GM21619 (cell line): ENCODE measurements around the gene RBM41.
A peak's percentile ranks its signal among the peaks of the same experiment; 100 is the strongest.
"Not testable (repeated sequence)": the region's sequence is repeated elsewhere in the genome, so short reads cannot be mapped to it uniquely, and the experiment has no call there.

ENCODE experiments used
- ATAC-seq: cut with Tn5 transposase; IDR thresholded peaks from one replicate; pipeline ENCODE4 v1.9.1; 2021; ENCODE audit not compliant: unreplicated experiment

The RBM41 gene

GRCh38 chrX:107118322-107119147 is at the start of gene RBM41:
Gene RBM41 (minus strand): TSS chrX:107118822. CDS start chrX:107118773, 49 bp downstream.
- ATAC-seq = peak; percentile 100

- no peak for ATAC-seq
Observed at GRCh38 chrX:107168257-107168656, 49.6 kb upstream of the RBM41 start.

- ATAC-seq = no peak
Observed at GRCh38 chrX:107167163-107167921, 48.7 kb upstream of the RBM41 start.

- ATAC-seq = not testable (repeated sequence)
Observed at GRCh38 chrX:107157618-107158017, 39.0 kb upstream of the RBM41 start.

GRCh38 chrX:107155621-107156430 is 37.2 kb upstream of the RBM41 start:
- ATAC-seq = not testable (repeated sequence)

GRCh38 chrX:107154787-107155620 is 36.4 kb upstream of the RBM41 start:
- no peak for ATAC-seq

GRCh38 chrX:107153005-107153404 is 34.4 kb upstream of the RBM41 start:
- ATAC-seq = no peak

GRCh38 chrX:107146670-107147069 is 28.0 kb upstream of the RBM41 start:
- ATAC-seq = no peak

GRCh38 chrX:107135965-107136307 is 17.3 kb upstream of the RBM41 start:
- no peak for ATAC-seq

- ATAC-seq = peak; percentile 82
Observed at GRCh38 chrX:107135049-107135964, 16.7 kb upstream of the RBM41 start.

- ATAC-seq = no peak
Observed at GRCh38 chrX:107123750-107124149, 5.1 kb upstream of the RBM41 start.

- ATAC-seq = no peak
Observed at GRCh38 chrX:107119283-107119682, 661 bp upstream of the RBM41 start.

GRCh38 chrX:107117993-107118321 is 665 bp downstream of the RBM41 start:
- no peak for ATAC-seq

GRCh38 chrX:107107459-107107858 is 11.2 kb downstream of the RBM41 start:
- no peak for ATAC-seq

- ATAC-seq = no peak
Observed at GRCh38 chrX:107102980-107103379, 15.6 kb downstream of the RBM41 start.

GRCh38 chrX:107076158-107076557 is 42.5 kb downstream of the RBM41 start:
- no peak for ATAC-seq

GRCh38 chrX:107057731-107058130 is 60.9 kb downstream of the RBM41 start:
- ATAC-seq = not testable (repeated sequence)

GRCh38 chrX:107054978-107055377 is 63.6 kb downstream of the RBM41 start:
- ATAC-seq = no peak

GRCh38 chrX:107050195-107050709 is 68.4 kb downstream of the RBM41 start:
- no peak for ATAC-seq
